Measurements from ENCODE around the gene CSNK1A1L. TPM values are rescaled to one million over a fixed set of nuclear protein-coding genes. Genes with fewer than 3 reads are reported as not detected.

CSNK1A1L gene
- total and polyA plus RNA-seq, 10 of the 15 experiments (the other 5 are each of a cell fraction or from before 2014, with no cell fraction given) = not detected

GRCh38 chr13:37094840-37095239 lies 10.6 kb downstream of the CSNK1A1L start (continued):
- TF ChIP-seq E2F8 (IDR thresholded peaks at IDR 0.05; ENCODE audit: low read depth, partially characterized antibody) (no peak), ELK1 (IDR thresholded peaks at IDR 0.05; ENCODE audit: low read depth, low read length) (no peak), NR2C1 (IDR thresholded peaks at IDR 0.05) (no peak), MEF2B (IDR thresholded peaks at IDR 0.05; ENCODE audit: partially characterized antibody, poor library complexity, severe bottlenecking) (no peak), IKZF1 (conservative IDR thresholded peaks at IDR 0.05) (no peak), KDM1A (IDR thresholded peaks at IDR 0.05; ENCODE audit: borderline replicate concordance) (no peak), IRF5 (IDR thresholded peaks at IDR 0.05; ENCODE audit: borderline replicate concordance) (no peak), POU2F2 (IDR thresholded peaks at IDR 0.05; ENCODE audit: borderline replicate concordance, low read depth, low read length) (no peak), ZNF384 (IDR thresholded peaks at IDR 0.05; ENCODE audit: borderline replicate concordance, low read depth, low read length) (no peak), TAF1 (IDR thresholded peaks at IDR 0.05; ENCODE audit: borderline replicate concordance, low read depth, low read length) (no peak), CEBPZ (IDR thresholded peaks at IDR 0.05; ENCODE audit: low read depth, low read length) (no peak), ZNF687 (IDR thresholded peaks at IDR 0.05) (no peak)
